ENCODE measurements around the gene TMEM168.

DNA sequence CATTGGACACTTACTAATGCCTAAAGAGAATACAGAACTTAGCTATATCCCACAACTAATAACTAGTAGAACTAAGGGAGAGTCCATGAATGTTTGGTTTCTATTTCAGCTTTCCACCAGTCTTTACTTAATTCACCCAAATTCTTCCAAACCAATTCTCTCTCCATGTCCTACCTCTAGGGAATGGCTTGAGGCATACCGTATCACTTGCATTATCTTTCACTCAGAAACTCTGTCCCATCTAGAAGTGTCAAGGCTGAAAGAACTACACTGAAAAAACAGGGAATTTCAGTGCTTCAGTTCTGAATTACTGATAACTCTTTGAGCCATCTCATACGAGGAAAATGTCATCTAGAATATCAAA lies 758 bp downstream of the TMEM168 start:
- TF ChIP-seq, protein P1, sequence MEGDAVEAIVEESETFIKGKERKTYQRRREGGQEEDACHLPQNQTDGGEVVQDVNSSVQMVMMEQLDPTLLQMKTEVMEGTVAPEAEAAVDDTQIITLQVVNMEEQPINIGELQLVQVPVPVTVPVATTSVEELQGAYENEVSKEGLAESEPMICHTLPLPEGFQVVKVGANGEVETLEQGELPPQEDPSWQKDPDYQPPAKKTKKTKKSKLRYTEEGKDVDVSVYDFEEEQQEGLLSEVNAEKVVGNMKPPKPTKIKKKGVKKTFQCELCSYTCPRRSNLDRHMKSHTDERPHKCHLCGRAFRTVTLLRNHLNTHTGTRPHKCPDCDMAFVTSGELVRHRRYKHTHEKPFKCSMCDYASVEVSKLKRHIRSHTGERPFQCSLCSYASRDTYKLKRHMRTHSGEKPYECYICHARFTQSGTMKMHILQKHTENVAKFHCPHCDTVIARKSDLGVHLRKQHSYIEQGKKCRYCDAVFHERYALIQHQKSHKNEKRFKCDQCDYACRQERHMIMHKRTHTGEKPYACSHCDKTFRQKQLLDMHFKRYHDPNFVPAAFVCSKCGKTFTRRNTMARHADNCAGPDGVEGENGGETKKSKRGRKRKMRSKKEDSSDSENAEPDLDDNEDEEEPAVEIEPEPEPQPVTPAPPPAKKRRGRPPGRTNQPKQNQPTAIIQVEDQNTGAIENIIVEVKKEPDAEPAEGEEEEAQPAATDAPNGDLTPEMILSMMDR (IDR thresholded peaks at IDR 0.05), result no peak
- no peak for TF ChIP-seq POLR2A (IDR thresholded peaks at IDR 0.05)

Data from right lobe of liver (tissue), 4 donors.